HL-60/S4 treated with retinoic acid at 250 ng/mL for 4 days and 3 days (cell line): Measurements from ENCODE around the gene TLDC2.
"Not testable (repeated sequence)": the region's sequence is repeated elsewhere in the genome, so short reads cannot be mapped to it uniquely, and the experiment has no call there.

Experiments
- in situ Hi-C: fragments of 300-500 bp; cut with MboI; formaldehyde crosslinking; loops from 2 replicates; pipeline ENCODE4 v1.7.0; 2022; ENCODE audit warnings: low sequenced_read_pairs

The TLDC2 gene

DNA sequence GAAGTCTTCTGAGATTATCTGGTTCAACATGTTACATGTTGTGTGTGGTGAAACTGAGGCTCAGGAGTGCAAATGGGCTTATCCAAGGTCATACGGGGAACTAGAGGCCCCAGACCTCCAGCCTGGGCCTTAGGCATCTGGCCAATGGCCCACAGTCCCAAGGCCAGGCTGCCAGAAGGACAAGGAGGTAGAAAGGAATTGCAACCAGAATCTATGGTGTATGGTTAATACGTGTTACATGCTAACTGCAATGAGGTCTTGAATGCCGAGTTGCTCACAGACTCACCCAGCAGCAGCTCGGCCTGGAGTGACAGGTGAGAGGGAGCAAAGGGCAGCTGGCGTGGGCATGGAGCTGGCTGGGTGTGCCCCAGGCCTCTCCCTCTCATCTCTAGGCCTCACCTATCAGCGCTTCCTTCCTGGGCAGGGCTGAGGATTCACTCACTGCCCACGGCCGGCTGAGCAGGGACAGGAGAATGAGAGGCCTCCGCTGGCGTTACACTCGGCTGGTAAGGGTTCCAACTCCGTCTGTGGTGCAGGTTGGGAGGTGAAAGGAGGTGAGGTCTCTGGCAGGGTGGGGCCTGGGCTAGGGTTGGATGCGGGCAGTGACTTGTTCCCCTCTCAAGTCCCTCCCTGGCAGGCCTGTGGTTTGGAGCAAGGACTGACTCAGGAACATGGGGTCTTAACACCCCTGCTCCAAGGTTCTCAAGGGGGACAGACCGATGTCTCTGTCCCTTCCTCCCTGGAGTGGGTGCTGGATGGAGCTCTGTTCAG lies at the start of gene TLDC2:
Gene TLDC2, plus strand, starts transcription at position 437 of the 771 bp plus-strand sequence. Its CDS starts 37 bp downstream, at position 474.
- in situ Hi-C loops: loop anchor here (25.0 kb wide), 1 partner anchor 664 kb away; no protein-coding TSS in a partner anchor

DNA sequence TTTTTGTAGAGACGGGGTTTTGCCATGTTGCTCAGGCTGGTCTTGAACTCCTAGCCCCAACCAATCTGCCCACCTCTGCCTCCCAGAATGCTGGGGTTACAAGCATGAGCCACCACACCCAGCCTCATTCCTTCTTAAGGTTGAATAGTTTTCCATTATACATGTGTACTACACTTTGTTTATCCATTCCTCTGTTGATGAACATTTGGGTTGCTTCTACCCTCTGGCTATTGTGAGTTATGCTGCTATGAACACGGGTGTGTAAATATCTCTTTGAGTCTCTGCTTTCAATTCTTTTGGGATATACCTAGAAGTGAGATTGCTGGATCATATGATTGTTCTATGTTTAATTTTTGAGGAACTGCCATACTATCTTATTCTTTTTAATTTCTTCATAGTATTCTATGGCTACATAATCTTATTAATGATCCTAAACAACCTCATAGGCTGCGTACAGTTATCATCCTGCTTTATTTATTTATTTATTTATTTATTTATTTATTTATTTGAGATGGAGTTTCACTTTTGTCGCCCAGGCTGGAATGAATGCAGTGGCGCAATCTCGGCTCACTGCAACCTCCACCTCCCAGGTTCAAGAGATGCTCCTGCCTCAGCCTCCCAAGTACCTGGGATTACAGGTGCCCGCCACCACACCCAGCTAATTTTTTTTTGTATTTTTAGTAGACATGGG lies 49.2 kb upstream of the TLDC2 start:
- in situ Hi-C loops: no loop called here

- in situ Hi-C loops: no loop called here
Measured at GRCh38 chr20:36827541-36828279, 48.2 kb upstream of the TLDC2 start.

DNA sequence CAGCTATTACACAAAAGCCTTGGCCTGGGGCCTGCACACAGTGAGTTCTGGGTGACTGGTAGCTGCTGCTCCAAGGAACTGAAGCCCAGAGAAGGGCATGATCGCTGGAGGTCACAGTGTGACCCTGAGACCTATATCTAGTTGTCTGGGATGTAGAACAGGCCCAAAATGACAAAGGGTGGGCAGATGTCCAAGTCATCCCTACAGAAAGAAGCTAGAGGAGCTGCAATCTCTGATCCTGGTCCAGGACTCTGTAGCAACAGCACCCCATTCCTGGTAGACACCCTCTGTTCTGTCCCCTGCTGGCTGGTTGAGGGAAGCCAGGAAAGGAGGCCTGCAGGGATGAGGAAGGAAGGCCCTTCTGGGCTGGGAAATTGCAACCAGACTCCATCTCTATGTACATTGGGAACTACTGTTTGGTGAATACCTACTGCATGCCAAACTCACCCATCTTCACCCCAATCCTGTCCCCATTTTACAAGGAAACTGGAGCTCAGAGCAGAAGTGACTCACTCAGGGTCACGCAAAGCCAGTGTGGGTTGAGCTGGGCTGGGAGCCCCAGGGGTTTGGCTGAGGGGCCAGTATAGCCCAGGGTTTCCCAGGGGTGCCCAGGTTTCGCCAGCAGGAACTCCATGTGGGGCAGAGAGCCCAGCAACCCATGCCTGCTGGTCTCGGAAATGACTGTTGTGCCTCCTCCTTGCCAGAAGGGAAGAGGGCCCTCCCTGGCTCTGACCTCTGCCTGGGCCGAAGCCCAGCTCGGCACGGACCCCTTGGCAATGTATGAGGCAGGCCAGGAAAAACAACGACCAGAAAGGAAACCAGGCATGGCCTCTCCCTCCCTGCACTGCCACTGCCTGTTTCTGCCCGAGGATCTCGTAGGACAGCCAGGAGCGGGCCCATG lies 44.9 kb upstream of the TLDC2 start:
- in situ Hi-C loops: no loop called here

DNA sequence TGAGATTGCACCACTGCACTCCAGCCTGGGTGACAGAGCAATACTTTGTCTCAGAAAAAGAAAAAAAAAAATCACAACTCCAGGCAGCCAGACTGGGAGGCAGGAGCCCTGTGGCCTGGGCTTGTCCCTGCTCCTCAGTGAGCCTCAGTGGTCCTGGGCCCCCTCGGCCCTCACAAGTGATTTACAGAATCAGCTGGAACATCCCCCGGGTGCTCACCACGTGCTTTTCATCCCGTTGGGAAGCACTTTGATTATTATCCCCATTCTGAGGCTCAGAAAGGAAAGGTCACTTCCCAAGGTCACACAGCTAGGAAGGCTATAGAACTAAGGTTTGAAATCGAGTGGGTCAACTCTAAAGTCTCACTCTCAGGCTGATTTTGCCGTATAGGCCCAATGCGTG lies 43.1 kb upstream of the TLDC2 start:
- in situ Hi-C loops: no loop called here

GRCh38 chr20:36833275-36834020 lies 42.5 kb upstream of the TLDC2 start:
- in situ Hi-C loops: no loop called here

- in situ Hi-C loops: no loop called here
Measured at GRCh38 chr20:36835025-36835424, 40.9 kb upstream of the TLDC2 start.

GRCh38 chr20:36835453-36836198 lies 40.3 kb upstream of the TLDC2 start:
- in situ Hi-C loops: no loop called here

- in situ Hi-C loops: no loop called here
Measured at GRCh38 chr20:36836591-36837269, 39.2 kb upstream of the TLDC2 start.

DNA sequence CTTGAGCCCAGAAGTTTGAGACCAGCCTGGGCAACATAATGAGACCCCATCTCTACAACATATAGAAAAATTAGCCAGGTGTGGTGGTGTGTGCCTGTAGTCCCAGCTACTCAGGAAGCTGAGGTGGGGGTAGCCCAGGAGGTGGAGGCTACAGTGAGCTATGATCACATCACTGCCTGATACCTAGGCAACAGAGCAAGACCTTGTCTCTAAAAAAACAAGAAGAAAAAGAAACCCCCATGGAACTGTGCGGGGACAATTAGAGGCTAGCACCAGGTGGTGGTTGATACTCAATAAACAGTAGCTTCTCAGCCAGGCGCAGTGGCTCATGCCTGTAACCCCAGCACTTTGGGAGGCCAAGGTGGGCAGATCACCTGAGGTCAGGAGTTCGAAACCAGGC lies 37.6 kb upstream of the TLDC2 start:
- in situ Hi-C loops: not testable (repeated sequence)

- in situ Hi-C loops: no loop called here
Measured at GRCh38 chr20:36839150-36839549, 36.8 kb upstream of the TLDC2 start.

DNA sequence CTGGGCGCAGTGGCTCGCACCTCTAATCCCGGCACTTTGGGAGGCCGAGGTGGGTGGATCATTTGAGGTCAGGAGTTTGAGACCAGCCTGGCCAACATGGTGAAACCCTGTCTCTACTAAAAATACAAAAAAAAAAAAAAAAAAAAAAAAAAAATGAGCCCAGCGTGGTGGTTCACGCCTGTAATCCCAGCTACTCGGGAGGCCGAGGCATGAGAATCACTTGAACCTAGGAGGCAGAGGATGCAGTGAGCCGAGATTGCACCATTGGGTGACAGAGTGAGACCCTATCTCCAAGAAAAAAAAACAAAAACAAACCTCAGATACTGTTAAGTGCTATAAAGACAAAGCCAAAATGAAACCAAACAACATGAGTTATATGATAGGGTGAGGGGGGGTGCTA lies 34.9 kb upstream of the TLDC2 start:
- in situ Hi-C loops: not testable (repeated sequence)

DNA sequence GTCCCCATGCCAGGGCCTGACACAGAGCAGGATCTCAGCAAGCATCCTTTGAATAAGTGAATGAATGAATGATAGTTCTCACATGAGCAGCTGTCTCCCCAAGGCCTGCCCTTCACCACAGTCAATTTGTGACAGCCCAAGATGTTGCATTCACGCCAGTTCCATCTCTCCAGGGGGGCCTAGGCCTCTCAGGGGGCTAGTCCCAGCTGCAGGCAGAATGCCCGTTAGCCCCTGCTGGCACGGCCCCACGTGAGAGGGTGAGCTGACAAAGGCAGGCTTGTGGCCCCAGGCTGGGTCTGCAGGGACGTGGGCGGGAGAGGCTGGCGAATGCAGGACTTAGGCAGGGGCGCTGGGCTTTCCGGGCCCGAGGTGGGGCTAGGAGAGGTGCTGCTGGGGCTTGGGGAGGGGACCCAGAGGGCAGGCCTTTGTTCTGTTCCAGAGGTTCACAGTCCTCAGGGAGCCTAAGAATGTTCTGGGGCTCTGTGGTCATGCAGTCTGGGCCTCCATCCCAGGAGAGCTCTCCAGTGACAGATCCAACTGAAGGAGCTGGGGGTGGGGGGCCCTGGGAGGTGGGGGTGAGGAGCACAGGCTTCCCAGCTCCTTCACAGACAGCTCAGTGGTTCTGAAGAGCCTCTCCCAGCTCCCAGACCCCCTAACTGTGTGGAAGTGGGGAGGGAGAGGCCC lies 30.5 kb upstream of the TLDC2 start:
- in situ Hi-C loops: no loop called here

DNA sequence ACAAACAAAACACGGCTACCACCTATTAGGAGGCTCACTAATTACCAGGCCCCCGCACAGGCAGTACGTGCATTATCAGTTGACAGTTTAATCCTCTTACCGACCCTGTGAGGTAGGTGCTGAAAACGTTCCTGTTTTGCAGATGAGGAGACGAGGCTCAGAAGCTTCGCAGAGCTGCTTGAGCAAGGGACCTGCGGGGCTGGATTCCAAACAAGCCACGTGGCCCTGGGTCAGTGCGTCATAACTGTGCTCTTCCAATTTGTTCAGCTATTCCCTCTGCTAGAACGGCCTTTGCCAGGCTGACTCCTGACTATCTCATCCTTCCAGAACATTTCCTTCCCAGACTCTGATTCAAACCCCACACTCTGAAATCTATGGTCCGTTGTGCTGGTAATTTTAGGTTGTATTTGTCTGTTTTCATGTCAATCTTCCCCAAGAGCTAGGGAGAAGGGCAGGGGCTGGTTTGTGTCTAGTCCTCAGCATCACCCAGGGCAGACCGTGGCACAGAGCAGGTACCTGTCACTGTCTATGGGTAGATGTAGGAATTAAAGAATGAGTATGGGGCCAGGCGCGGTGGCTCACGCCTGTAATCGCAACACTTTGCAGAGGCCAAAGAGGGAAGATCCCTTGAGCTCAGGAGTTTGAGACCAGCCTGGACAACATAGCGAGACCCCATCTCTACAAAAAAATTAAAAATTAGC lies 28.8 kb upstream of the TLDC2 start:
- in situ Hi-C loops: no loop called here

- in situ Hi-C loops: no loop called here
Measured at GRCh38 chr20:36847710-36848040, 28.3 kb upstream of the TLDC2 start.

DNA sequence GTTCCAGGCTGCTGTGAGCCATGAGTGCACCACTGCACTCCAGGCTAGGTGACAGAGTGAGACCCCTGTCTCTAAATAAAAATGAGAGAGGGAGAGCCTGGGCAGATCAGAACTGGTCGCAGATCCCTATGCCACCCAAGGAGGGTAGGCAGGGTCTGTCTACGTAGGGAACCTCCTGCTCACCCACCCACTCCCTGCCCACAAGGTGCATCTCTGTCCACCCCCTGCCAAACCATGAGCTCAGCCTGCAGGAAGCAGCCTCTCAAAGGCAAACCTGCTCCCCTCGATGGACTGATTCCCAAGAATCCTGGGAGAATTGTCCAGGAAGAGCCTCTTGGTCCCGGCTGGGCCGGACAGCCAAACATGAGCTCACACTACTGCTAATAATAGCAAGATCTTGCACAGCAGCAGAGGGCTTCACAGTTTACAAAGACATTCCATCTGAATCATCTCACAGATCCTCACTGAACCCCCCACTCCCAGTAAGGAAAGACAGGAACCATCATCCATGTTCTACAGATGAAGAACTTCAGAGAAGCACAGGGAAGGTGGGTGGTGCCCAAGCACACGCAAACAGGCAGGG lies 27.8 kb upstream of the TLDC2 start:
- in situ Hi-C loops: no loop called here

- in situ Hi-C loops: no loop called here
Measured at GRCh38 chr20:36848677-36849076, 27.3 kb upstream of the TLDC2 start.
